Ovary (tissue), 9 donors: ENCODE results near the gene THSD7A. TPM values are rescaled to one million over a fixed set of nuclear protein-coding genes. Genes with fewer than 3 reads are reported as not detected.

Experiments used
- DNase-seq, 5 donors: peaks; one replicate each; pipeline ENCODE4 v3.0.0-alpha.2; 2019 to 2020
- H3K27ac ChIP-seq, 2 donors: fragments of 200-600 bp; one replicate each; pipeline versions ENCODE4 v1.5.1 to v1.8.0; 2019 to 2022
- H3K27me3 ChIP-seq: fragments of 200-600 bp; one replicate; pipeline ENCODE4 v1.8.0; 2022
- H3K36me3 ChIP-seq: fragments of 200-600 bp; sonication (generic); one replicate; pipeline ENCODE4 v1.5.1; 2019
- H3K4me1 ChIP-seq: one replicate; pipeline ENCODE4 v1.8.1; 2013; ENCODE audit warnings: mild to moderate bottlenecking, moderate library complexity; ENCODE audit not compliant: insufficient read depth
- H3K4me3 ChIP-seq: fragments of 200-600 bp; sonication (generic); one replicate; pipeline ENCODE4 v1.5.1; 2017
- H3K9me3 ChIP-seq, 2 donors: fragments of 200-600 bp in 1 of 2; sonication (generic) in 1 of 2; one replicate each; pipeline versions ENCODE4 v1.5.1 to v1.8.1; 2013 to 2019; ENCODE audit warnings: mild to moderate bottlenecking in 1 of 2, moderate library complexity in 1 of 2
- CTCF ChIP-seq, 3 donors: fragments of 450-650 bp in 2 of 3; fragments of 200-600 bp in 1 of 3; IDR thresholded peaks; one replicate each; pipeline versions ENCODE4 v1.5.1 to v1.8.0; 2016 to 2022; ENCODE audit warnings: antibody characterized with exemption in 3 of 3, mild to moderate bottlenecking in 1 of 3
- EP300 ChIP-seq: sonication (generic); formaldehyde crosslinking; IDR thresholded peaks from one replicate; pipeline ENCODE4 v1.6.1; 2017; ENCODE audit warnings: antibody characterized with exemption
- POLR2A ChIP-seq: fragments of 450-650 bp; IDR thresholded peaks from one replicate; pipeline ENCODE4 v1.6.1; 2017; ENCODE audit warnings: antibody characterized with exemption, mild to moderate bottlenecking, moderate library complexity
- WGBS, 3 donors: extraction: QIAGEN DNeasy Blood & Tissue Kit in 1 of 3; methylation state at CpG; one replicate each; pipeline versions ENCODE4 v1.1.5 to v1.1.7; 2013 to 2017; 5-methylcytosine and 5-hydroxymethylcytosine counted together
- intact Hi-C, 4 donors: fragments of 100-400 bp; cut with DNase I; formaldehyde crosslinking; loops; one replicate each; pipeline versions ENCODE4 v1.11.0 to v1.15.1; 2022 to 2023
- polyA plus RNA-seq, 2 donors: library from polyadenylated mRNA; stranded (reverse); fragments of 200-250 nt in 1 of 2; fragments of 350-450 nt in 1 of 2; fragmentation: Illumina TruSeq in 1 of 2; extraction: RNeasy Lipid Tissue Mini Kit (QIAGEN cat#74804) in 1 of 2; gene quantifications; one replicate each; pipeline ENCODE4 v1.2.3, GENCODE V29; 2013 to 2014
- total RNA-seq, 7 donors: library from RNA; depleted of rRNA in 2 of 7; stranded (reverse); fragments of >200 nt in 2 of 7; fragmentation: NEBNext Ultra II Directional in 3 of 7; extraction: Animal tissue kit (Norgen Biotek cat#: 25700) in 3 of 7; gene quantifications; one replicate each; pipeline versions ENCODE4 v1.1.0 to v1.2.4, GENCODE V29; 2016 to 2023
- donor health status: DM: no; HTN: no; CAD: no; lungs with moderate emphysema.
- donor health status: DM: no; HTN: no; CAD: no.
- donor health status: Bipolar disorder and iron deficiency.
- donor health status: DM: yes; HTN: yes; CAD: no.
- donor health status: DM: no; HTN: no; CAD: no.
- donor health status: DM: yes; HTN: yes; CAD: no.

Gene THSD7A
- total and polyA plus RNA-seq, 9 donors, result 1.8 to 12.1 (median 3.6) TPM

DNA sequence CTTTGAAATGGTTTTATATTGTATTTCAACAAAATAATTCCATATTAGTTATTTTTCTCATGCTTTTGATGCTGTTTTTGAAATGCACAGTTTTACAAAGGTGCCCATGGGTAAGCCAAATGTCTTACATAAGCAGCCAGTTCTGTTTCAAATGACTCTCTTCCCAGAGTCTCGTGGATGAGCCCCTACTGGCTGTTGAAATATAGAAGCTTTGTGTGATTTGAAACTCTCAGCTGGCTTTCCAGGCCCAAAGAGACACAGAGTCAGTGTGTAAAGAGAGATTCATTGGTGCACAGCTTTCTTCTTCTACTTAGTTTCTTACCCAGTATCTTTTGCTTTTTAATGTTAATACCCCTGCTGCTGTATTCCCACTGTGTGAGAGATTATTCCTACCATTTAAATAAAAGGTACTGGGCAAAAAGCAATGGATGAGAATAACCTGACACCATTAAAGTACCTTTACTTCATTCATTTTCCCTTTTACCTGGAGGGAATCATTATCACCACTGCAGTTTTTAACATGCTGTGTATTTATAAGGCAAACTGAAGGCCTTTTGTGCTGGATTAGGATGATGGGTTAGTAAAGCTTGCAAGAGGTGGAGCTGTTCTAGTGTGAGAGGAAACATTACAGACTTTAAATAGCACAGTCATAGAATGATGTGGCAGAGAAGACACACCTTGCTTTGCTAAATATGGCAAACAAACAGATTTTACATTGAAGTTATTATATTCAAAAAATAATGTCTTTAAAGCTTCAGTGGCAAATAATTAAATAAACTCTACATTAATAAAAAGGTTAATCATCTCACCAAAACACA lies 415.1 kb downstream of the THSD7A start:
- 32 to 60% (median 53%) methylated on average over 1 of the region's 1 CpG for WGBS, 3 donors
- Histone ChIP-seq H3K36me3 (no peaks in the 10 kb centered on the region), H3K27ac (no peak overlapping the region), H3K4me3 (no peak overlapping the region), H3K9me3 (no peaks in the 10 kb centered on the region), H3K4me1 (no peaks in the 10 kb centered on the region), H3K27me3 (no peaks in the 10 kb centered on the region)
- no peak for TF ChIP-seq EP300
- TF ChIP-seq POLR2A, result no peak
- TF ChIP-seq CTCF (IDR thresholded peaks at IDR 0.05), result no peak
- DNase-seq, result no peak
- intact Hi-C loops, result no loop called here

DNA sequence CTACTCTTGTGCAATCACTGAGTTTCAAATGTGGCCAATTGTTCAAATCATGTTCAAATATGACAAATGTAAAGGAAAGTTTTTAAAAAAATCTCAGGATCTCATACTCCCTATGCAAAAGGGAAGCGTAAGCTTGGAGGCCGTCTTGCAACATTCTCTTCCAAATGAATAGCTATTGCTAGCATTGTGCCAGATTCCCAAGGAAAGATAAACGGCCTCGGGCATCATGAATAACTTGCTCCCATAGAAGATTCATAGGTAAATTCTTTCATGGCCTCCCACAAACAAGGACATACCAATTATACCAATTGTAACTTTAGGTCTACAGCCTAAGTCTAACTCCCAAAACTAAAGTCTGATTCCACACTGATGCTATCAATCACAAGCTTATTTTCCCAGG lies 416.9 kb downstream of the THSD7A start:
- Histone ChIP-seq H3K36me3 (no peaks in the 10 kb centered on the region), H3K27ac (no peak overlapping the region), H3K4me3 (no peak overlapping the region), H3K27me3 (no peaks in the 10 kb centered on the region), H3K9me3 (no peaks in the 10 kb centered on the region), H3K4me1 (no peaks in the 10 kb centered on the region)
- DNase-seq, result no peak
- TF ChIP-seq CTCF (IDR thresholded peaks at IDR 0.05), result no peak
- TF ChIP-seq EP300, result no peak
- no peak for TF ChIP-seq POLR2A
- 87 to 91% (median 88%) methylated on average over 4 of the region's 4 CpGs for WGBS, 3 donors
- intact Hi-C loops, result no loop called here

DNA sequence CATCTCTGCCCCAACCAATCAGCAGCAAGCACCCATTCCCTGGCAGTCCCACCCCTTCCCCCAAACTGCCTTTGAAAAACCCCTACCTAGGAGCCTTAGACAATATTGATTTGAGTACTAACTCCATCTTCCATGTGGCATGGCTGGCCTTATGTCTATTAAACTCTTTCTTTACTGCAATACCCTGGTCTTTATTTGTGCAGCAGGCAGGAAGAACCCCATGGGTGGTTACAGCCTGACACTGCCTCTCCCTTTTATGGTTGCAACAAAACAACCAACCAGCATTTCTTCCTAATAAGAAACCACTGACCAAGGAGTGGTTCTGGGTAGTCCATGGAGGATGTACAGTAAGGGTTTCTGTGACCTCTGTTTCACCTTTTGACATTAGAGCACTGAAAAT lies 418.1 kb downstream of the THSD7A start:
- no peaks in the 10 kb centered on the region for H3K27me3 ChIP-seq
- no peaks in the 10 kb centered on the region for H3K9me3 ChIP-seq
- H3K4me1 ChIP-seq, result no peaks in the 10 kb centered on the region
- no peak overlapping the region for H3K4me3 ChIP-seq
- intact Hi-C loops, result no loop called here
- no peak for TF ChIP-seq EP300
- TF ChIP-seq POLR2A, result no peak
- no peak for TF ChIP-seq CTCF (IDR thresholded peaks at IDR 0.05)
- no peak overlapping the region for H3K27ac ChIP-seq
- no peak for DNase-seq
- no peaks in the 10 kb centered on the region for H3K36me3 ChIP-seq

GRCh38 chr7:11412036-11412435 lies 420.0 kb downstream of the THSD7A start:
- intact Hi-C loops, result no loop called here
- Histone ChIP-seq H3K4me1 (no peaks in the 10 kb centered on the region), H3K9me3 (no peaks in the 10 kb centered on the region), H3K27ac (no peak overlapping the region), H3K4me3 (no peak overlapping the region), H3K27me3 (no peaks in the 10 kb centered on the region), H3K36me3 (no peaks in the 10 kb centered on the region)
- no peak for TF ChIP-seq EP300
- TF ChIP-seq CTCF (IDR thresholded peaks at IDR 0.05), result no peak
- TF ChIP-seq POLR2A, result no peak
- no peak for DNase-seq
- WGBS, 3 donors, result 76 to 79% (median 78%) methylated on average over 2 of the region's 2 CpGs
